ENCODE results near the gene TTC17. TPM values are rescaled to one million over a fixed set of nuclear protein-coding genes. Genes with fewer than 3 reads are reported as not detected.
A peak's percentile ranks its signal among the peaks of the same experiment; 100 is the strongest.
"Not testable (repeated sequence)": the region's sequence is repeated elsewhere in the genome, so short reads cannot be mapped to it uniquely, and the experiment has no call there.

Gene TTC17
- total RNA-seq, 2 experiments from 2014 or later, result 34.4 to 37.7 TPM

DNA sequence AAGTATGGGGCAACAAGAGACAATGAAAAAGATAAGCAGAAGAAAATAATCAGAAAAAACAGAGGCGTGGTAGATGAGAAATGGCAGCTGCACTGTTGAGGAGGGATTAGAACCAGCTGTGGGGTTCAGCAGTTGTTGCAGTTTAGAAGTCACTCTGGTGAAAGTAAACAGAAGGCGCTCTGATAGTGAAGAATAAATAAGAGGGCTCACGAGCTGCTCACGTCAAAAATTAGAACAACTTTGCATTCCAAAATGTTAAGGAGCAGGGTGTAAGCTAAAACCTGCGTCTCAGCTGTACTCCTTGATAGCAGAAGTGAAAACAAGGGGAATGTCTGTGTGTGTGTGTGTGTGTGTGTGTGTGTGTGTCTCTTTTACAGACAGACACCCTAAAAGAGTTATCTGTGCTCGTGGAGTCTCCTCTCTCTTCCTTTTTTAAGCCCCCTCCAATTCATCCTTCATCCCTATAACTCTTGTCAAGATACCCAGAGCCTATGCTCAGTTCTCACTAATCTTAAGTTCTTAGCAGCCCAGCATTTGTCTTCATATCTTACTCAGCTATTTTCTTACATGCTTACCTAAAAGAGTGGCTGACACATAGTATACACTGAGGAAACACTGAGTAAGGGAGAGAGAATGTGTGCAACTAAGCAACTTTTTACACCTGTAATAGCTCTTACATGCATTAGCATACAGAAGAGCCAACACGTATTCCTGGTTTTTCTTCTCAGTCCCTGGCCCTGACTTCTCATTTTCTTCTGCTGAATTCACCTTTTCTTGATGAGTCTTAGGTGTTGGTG lies 8.9 kb downstream of the TTC17 start:
- peaks cover 36% of the 10 kb centered on the region for H3K4me1 Mint-ChIP-seq
- H3K36me3 Mint-ChIP-seq, result peaks cover 24% of the 10 kb centered on the region
- H3K27ac Mint-ChIP-seq, result no peak overlapping the region

GRCh38 chr11:43376065-43376464 lies 17.3 kb downstream of the TTC17 start:
- H3K9me3 Mint-ChIP-seq, result no peaks in the 10 kb centered on the region
- H3K27ac Mint-ChIP-seq, result no peak overlapping the region

More for the DNA sequence above, 8.9 kb downstream of the TTC17 start:
- H3K27me3 Mint-ChIP-seq, result no peaks in the 10 kb centered on the region
- no peak overlapping the region for H3K4me3 Mint-ChIP-seq
- H3K9me3 Mint-ChIP-seq, result no peaks in the 10 kb centered on the region
- DNase-seq, result no peak

DNA sequence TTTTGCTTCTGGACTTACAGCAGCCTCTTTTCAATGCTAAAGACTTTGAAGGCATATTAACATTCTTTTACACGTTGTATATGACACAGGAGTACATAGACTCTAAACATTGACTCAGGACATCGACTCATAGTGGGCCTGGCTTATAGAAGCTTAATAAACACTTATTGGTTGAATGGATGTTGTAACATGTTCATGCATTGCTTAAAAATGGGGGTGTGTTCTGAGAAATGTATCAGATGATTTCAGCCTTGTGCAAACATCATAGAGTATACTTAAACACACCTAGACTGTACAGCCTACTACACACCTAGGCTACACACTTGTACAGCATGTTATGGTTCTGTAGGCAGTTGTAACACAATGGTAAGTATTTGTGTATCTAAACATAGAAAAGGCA lies 17.9 kb downstream of the TTC17 start:
- no peaks in the 10 kb centered on the region for H3K9me3 Mint-ChIP-seq

More at GRCh38 chr11:43376065-43376464, 17.3 kb downstream of the TTC17 start:
- peaks cover 23% of the 10 kb centered on the region for H3K4me1 Mint-ChIP-seq
- H3K36me3 Mint-ChIP-seq, result peaks cover 12% of the 10 kb centered on the region
- no peak for DNase-seq
- H3K4me3 Mint-ChIP-seq, result no peak overlapping the region
- H3K27me3 Mint-ChIP-seq, result no peaks in the 10 kb centered on the region

DNA sequence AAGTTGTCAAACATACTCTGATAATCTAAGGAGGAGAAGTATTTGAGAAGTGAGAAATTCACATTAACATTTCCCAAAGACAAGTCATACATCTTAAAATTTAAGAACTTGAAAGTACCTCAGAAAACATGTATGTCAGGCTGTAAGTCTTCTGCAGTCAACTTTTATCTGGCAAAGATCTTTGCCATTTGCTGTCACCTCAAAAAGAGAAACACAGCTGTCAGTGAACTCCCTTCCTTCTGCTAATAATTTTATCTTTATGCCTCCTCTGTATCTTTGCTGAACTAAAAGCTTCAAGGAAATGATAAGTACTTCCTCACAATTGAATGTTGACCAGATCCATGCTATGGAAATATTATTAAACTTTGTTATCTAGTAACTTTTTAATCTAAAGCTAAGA lies 18.7 kb downstream of the TTC17 start:
- Mint-ChIP-seq H3K36me3 (peaks cover 14% of the 10 kb centered on the region), H3K27ac (no peak overlapping the region), H3K27me3 (no peaks in the 10 kb centered on the region), H3K4me1 (peaks cover 20% of the 10 kb centered on the region), H3K4me3 (no peak overlapping the region), H3K9me3 (no peaks in the 10 kb centered on the region)
- DNase-seq, result no peak

More for the DNA sequence above, 17.9 kb downstream of the TTC17 start:
- no peak overlapping the region for H3K4me3 Mint-ChIP-seq
- no peak overlapping the region for H3K27ac Mint-ChIP-seq
- DNase-seq, result no peak
- peaks cover 21% of the 10 kb centered on the region for H3K4me1 Mint-ChIP-seq
- no peaks in the 10 kb centered on the region for H3K27me3 Mint-ChIP-seq
- peaks cover 13% of the 10 kb centered on the region for H3K36me3 Mint-ChIP-seq

DNA sequence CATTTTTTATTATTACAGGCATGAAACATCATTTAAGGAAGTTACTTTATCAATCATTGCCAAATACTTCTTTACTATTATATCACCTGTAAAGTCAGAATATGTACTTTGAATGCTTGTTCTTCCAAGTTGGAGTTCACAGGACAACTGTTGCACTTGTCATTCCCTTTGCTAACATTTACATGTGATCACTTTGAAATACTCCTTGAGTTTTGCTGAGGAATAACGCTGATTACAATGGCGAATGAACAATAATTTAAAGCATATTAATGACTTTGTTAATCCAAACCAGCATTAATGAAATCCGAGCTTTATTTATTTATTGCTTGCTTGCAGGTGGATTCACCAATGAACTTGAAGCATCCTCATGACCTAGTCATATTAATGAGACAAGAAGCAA lies 20.2 kb downstream of the TTC17 start:
- no peak overlapping the region for H3K27ac Mint-ChIP-seq
- no peaks in the 10 kb centered on the region for H3K27me3 Mint-ChIP-seq
- H3K4me3 Mint-ChIP-seq, result no peak overlapping the region
- peaks cover 12% of the 10 kb centered on the region for H3K36me3 Mint-ChIP-seq
- peaks cover 18% of the 10 kb centered on the region for H3K4me1 Mint-ChIP-seq
- no peak for DNase-seq
- H3K9me3 Mint-ChIP-seq, result no peaks in the 10 kb centered on the region

- no peak overlapping the region for H3K4me3 Mint-ChIP-seq
- no peaks in the 10 kb centered on the region for H3K27me3 Mint-ChIP-seq
- peaks cover 7% of the 10 kb centered on the region for H3K36me3 Mint-ChIP-seq
- no peak for DNase-seq
- no peak overlapping the region for H3K27ac Mint-ChIP-seq
- peaks cover 5% of the 10 kb centered on the region for H3K4me1 Mint-ChIP-seq
- no peaks in the 10 kb centered on the region for H3K9me3 Mint-ChIP-seq
Observed at GRCh38 chr11:43381802-43382201, 23.1 kb downstream of the TTC17 start.

- H3K27ac Mint-ChIP-seq, result no peak overlapping the region
- DNase-seq, result no peak
- H3K9me3 Mint-ChIP-seq, result no peaks in the 10 kb centered on the region
- H3K36me3 Mint-ChIP-seq, result peaks cover 7% of the 10 kb centered on the region
- H3K27me3 Mint-ChIP-seq, result no peaks in the 10 kb centered on the region
- peaks cover 4% of the 10 kb centered on the region for H3K4me1 Mint-ChIP-seq
- H3K4me3 Mint-ChIP-seq, result no peak overlapping the region
Observed at GRCh38 chr11:43382614-43383013, 23.9 kb downstream of the TTC17 start.

DNA sequence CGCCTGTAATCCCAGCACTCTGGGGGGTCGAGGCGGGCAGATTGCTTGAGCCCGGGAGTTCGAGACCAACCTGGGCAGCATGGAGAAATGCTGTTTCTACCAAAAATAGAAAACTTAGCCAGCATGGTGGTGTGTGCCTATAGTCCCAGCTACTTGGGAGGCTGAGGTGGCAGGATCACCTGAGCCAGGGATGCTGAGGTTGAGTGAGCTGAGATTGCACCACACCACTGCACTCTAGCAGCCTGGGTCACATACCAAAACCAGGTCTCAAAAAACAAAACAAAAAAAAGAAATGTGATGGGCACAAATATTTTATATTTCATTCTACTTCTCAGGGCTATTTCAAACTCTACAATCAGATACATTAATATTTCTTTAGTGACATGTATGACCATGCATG lies 25.7 kb downstream of the TTC17 start:
- Mint-ChIP-seq H3K4me3 (no peak overlapping the region), H3K9me3 (no peaks in the 10 kb centered on the region), H3K4me1 (no peaks in the 10 kb centered on the region), H3K27me3 (no peaks in the 10 kb centered on the region), H3K27ac (no peak overlapping the region), H3K36me3 (peaks cover 14% of the 10 kb centered on the region)
- no peak for DNase-seq

- Mint-ChIP-seq H3K27me3 (no peaks in the 10 kb centered on the region), H3K27ac (peak overlapping the region; percentile 14), H3K4me1 (peaks cover 30% of the 10 kb centered on the region), H3K36me3 (peaks cover 47% of the 10 kb centered on the region), H3K4me3 (no peak overlapping the region), H3K9me3 (no peaks in the 10 kb centered on the region)
- DNase-seq, result no peak
Observed at GRCh38 chr11:43392713-43393112, 34.0 kb downstream of the TTC17 start.

GRCh38 chr11:43393765-43394355 lies 35.1 kb downstream of the TTC17 start:
- peaks cover 51% of the 10 kb centered on the region for H3K36me3 Mint-ChIP-seq

DNA sequence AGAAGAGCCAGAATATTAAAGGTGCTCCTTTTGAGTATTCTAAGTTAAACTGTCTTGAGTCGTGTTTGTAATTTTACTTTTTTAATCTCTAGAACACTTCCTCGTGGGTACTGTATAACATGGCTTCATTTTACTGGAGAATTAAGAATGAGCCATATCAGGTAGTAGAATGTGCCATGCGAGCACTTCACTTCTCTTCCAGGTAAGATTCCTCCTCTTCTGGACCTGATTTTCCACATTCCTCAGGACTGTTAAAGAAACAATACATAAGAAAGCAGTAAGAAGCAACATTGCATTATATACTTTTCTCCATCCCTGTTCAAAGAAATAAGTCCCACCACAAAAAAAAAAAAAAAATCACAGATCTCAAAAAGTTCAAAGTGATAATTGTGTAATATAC lies 37.9 kb downstream of the TTC17 start:
- peaks cover 56% of the 10 kb centered on the region for H3K36me3 Mint-ChIP-seq
- peak overlapping the region; percentile 61 for H3K27ac Mint-ChIP-seq
- no peak overlapping the region for H3K4me3 Mint-ChIP-seq
- no peak for DNase-seq
- H3K4me1 Mint-ChIP-seq, result peaks cover 39% of the 10 kb centered on the region
- no peaks in the 10 kb centered on the region for H3K27me3 Mint-ChIP-seq
- H3K9me3 Mint-ChIP-seq, result no peaks in the 10 kb centered on the region

More at GRCh38 chr11:43393765-43394355, 35.1 kb downstream of the TTC17 start:
- H3K4me1 Mint-ChIP-seq, result peaks cover 32% of the 10 kb centered on the region
- H3K27me3 Mint-ChIP-seq, result no peaks in the 10 kb centered on the region
- no peaks in the 10 kb centered on the region for H3K9me3 Mint-ChIP-seq
- H3K4me3 Mint-ChIP-seq, result no peak overlapping the region
- H3K27ac Mint-ChIP-seq, result no peak overlapping the region
- DNase-seq, result no peak

- no peaks in the 10 kb centered on the region for H3K9me3 Mint-ChIP-seq
- H3K27ac Mint-ChIP-seq, result peak overlapping the region; percentile 61
- H3K27me3 Mint-ChIP-seq, result no peaks in the 10 kb centered on the region
- no peak overlapping the region for H3K4me3 Mint-ChIP-seq
- H3K36me3 Mint-ChIP-seq, result peaks cover 60% of the 10 kb centered on the region
- H3K4me1 Mint-ChIP-seq, result peaks cover 37% of the 10 kb centered on the region
- no peak for DNase-seq
Observed at GRCh38 chr11:43397251-43397650, 38.5 kb downstream of the TTC17 start.

DNA sequence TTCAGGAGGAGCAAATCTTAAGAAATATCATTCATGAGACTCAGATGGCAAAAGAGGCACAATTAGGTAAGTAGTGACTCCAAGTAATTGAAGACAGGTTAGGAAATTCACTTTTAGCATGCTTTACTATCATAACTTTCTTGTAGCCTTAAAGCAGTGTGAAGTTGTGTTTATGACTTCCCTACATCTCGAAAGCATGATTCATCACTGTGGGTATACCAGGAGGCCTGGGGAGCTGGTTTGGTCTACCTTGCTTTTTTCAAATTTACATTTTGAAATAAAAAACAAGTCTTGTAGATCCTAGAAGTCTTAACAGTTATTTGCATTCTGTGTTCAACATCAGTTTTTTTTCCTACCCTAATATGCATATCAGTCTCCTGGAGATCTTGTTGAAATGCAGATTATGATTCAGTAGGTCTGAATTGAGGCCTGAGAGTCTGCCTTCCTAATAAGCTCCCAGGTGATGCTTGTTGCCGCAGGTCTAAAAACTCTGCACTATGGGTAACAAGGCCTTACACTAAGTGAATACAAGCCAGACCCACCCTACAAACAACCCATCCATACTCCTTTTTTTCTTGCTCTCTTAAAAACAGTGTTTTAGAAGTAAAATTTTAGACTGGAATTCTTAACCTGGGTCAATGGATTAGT lies 41.4 kb downstream of the TTC17 start:
- Mint-ChIP-seq H3K4me1 (peaks cover 30% of the 10 kb centered on the region), H3K4me3 (no peak overlapping the region), H3K36me3 (peaks cover 60% of the 10 kb centered on the region), H3K27ac (peak overlapping the region; percentile 15), H3K27me3 (no peaks in the 10 kb centered on the region), H3K9me3 (no peaks in the 10 kb centered on the region)
- no peak for DNase-seq

- H3K4me3 Mint-ChIP-seq, result no peak overlapping the region
- H3K36me3 Mint-ChIP-seq, result peaks cover 60% of the 10 kb centered on the region
- no peak overlapping the region for H3K27ac Mint-ChIP-seq
- H3K9me3 Mint-ChIP-seq, result no peaks in the 10 kb centered on the region
- H3K27me3 Mint-ChIP-seq, result no peaks in the 10 kb centered on the region
- DNase-seq, result no peak
- peaks cover 25% of the 10 kb centered on the region for H3K4me1 Mint-ChIP-seq
Observed at GRCh38 chr11:43401252-43401651, 42.5 kb downstream of the TTC17 start.

DNA sequence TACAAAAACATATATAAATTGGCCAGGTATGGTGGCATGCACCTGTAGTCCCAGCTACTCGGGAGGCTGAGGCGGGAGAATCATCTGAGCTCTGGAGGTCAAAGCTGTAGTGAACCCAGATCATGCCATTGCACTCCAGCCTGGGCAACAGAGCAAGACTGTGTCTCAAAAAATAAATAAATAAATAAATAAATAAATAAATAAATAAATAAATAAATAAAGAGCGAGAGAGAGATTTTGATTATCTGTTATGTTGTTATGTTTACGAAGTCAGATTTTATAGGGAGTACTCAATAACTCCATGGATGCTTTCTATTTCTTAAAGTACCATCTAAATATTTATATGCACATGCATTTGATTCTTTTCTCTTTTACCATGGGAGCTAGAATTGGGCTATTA lies 43.1 kb downstream of the TTC17 start:
- Mint-ChIP-seq H3K4me1 (peaks cover 20% of the 10 kb centered on the region), H3K36me3 (peaks cover 56% of the 10 kb centered on the region)
- H3K9me3 Mint-ChIP-seq, H3K4me3 Mint-ChIP-seq, DNase-seq, H3K27ac Mint-ChIP-seq, H3K27me3 Mint-ChIP-seq: not testable (repeated sequence)

Data from activated naive CD8-positive, alpha-beta T cell treated with anti-CD3 and anti-CD28 coated beads for 36 hours (primary cell).